Hepatocyte (in vitro differentiated cells): ENCODE results near the gene GPR78. TPM values are rescaled to one million over a fixed set of nuclear protein-coding genes. Genes with fewer than 3 reads are reported as not detected.

Experiments used
- DNase-seq: peaks from one replicate; pipeline ENCODE4 v3.0.0-alpha.2; 2016; ENCODE audit warnings: low spot score
- H2AFZ ChIP-seq: fragments of 200-600 bp; sonication (generic); 2 replicates; pipeline ENCODE4 v1.6.0; 2016; ENCODE audit warnings: antibody characterized with exemption, mild to moderate bottlenecking
- H3K27ac ChIP-seq: fragments of 200-600 bp; sonication (generic); 2 replicates; pipeline ENCODE4 v1.5.1; 2016; ENCODE audit warnings: mild to moderate bottlenecking
- H3K27me3 ChIP-seq: fragments of 200-600 bp; sonication (generic); 2 replicates; pipeline ENCODE4 v1.6.1; 2016
- H3K36me3 ChIP-seq: fragments of 200-600 bp; sonication (generic); replicated peaks from 2 replicates; pipeline ENCODE4 v1.5.1; 2016; ENCODE audit warnings: low read depth; ENCODE audit not compliant: insufficient read depth
- H3K4me1 ChIP-seq: fragments of 200-600 bp; sonication (generic); 2 replicates; pipeline ENCODE4 v1.5.1; 2016; ENCODE audit warnings: mild to moderate bottlenecking, moderate library complexity; ENCODE audit not compliant: insufficient read depth
- H3K4me2 ChIP-seq: fragments of 200-600 bp; sonication (generic); 2 replicates; pipeline ENCODE4 v1.6.0; 2016
- H3K4me3 ChIP-seq: fragments of 200-600 bp; sonication (generic); 2 replicates; pipeline ENCODE4 v1.5.1; 2016; ENCODE audit warnings: mild to moderate bottlenecking
- H3K79me2 ChIP-seq: fragments of 200-600 bp; sonication (generic); 2 replicates; pipeline ENCODE4 v1.6.0; 2017; ENCODE audit warnings: mild to moderate bottlenecking
- H3K9me2 ChIP-seq: fragments of 200-600 bp; sonication (generic); replicated peaks from 2 replicates; pipeline ENCODE4 v1.6.0; 2017; ENCODE audit warnings: mild to moderate bottlenecking; ENCODE audit not compliant: insufficient read depth
- H3K9me3 ChIP-seq: fragments of 200-600 bp; sonication (generic); 2 replicates; pipeline ENCODE4 v1.5.1; 2016; ENCODE audit warnings: low read depth, mild to moderate bottlenecking
- H4K20me1 ChIP-seq: fragments of 200-600 bp; sonication (generic); 2 replicates; pipeline ENCODE4 v1.6.0; 2016; ENCODE audit warnings: mild to moderate bottlenecking; ENCODE audit not compliant: insufficient read depth, poor library complexity, severe bottlenecking
- CTCF ChIP-seq: fragments of 200-600 bp; sonication (generic); IDR thresholded peaks from 2 replicates; pipeline ENCODE4 v1.5.1; 2016; ENCODE audit warnings: antibody characterized with exemption, mild to moderate bottlenecking; ENCODE audit not compliant: poor library complexity
- EZH2 ChIP-seq: fragments of 200-600 bp; sonication (generic); IDR thresholded peaks from 2 replicates; pipeline ENCODE4 v1.6.1; 2016; ENCODE audit warnings: antibody characterized with exemption, mild to moderate bottlenecking, borderline replicate concordance
- EZH2phosphoT487 ChIP-seq: fragments of 200-600 bp; sonication (generic); IDR thresholded peaks from one replicate; pipeline ENCODE4 v1.6.1; 2018; ENCODE audit warnings: antibody characterized with exemption, mild to moderate bottlenecking, low read depth, moderate library complexity; ENCODE audit not compliant: unreplicated experiment, severe bottlenecking
- WGBS: methylation state at CpG from one replicate; pipeline ENCODE4 v1.1.6; 2016; ENCODE audit warnings: low lambda C conversion rate; ENCODE audit errors: missing lambda C conversion rate; 5-methylcytosine and 5-hydroxymethylcytosine counted together
- polyA plus RNA-seq: library from polyadenylated mRNA; unstranded; fragments of >200 nt; fragmentation: Nextera tagmentation; extraction: Ambion mirVana; gene quantifications from 2 replicates; pipeline ENCODE4 v1.2.1, GENCODE V29; 2016
- total RNA-seq: library from RNA; depleted of rRNA; stranded (reverse); fragments of >200 nt; gene quantifications from 2 replicates; pipeline ENCODE4 v1.2.3, GENCODE V29; 2014

GPR78 gene
- total and polyA plus RNA-seq, 2 experiments from 2014 or later, result 0.28 to 1.0 TPM

DNA sequence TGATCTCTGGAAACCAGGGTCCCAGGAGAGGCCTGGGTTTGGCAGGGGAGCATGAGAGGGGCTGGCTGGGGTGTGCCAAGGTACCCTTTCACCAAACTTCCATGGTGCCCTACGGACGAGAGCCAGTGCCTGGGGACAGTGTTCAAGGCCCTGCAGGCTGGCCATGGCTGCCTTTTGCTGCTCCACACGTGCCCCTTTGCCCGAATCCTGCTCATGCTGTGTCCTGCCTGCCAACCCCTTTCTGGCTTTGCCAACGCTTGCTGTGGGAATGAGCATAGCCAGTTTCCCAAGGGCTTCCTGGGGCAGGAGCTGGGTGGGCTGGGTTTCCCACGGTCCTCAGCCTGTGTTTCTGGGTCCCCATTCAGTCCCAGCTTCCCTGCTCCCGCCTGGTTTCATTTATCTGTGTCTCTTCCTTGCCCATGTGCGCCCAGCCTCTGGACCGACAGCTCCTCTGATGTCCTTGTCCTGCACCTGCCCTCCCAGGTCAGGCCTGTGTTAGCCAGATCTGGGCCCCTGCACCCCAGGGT, 29.7 kb downstream of the GPR78 start:
- 86% methylated on average over 9 of the region's 9 CpGs for WGBS

DNA sequence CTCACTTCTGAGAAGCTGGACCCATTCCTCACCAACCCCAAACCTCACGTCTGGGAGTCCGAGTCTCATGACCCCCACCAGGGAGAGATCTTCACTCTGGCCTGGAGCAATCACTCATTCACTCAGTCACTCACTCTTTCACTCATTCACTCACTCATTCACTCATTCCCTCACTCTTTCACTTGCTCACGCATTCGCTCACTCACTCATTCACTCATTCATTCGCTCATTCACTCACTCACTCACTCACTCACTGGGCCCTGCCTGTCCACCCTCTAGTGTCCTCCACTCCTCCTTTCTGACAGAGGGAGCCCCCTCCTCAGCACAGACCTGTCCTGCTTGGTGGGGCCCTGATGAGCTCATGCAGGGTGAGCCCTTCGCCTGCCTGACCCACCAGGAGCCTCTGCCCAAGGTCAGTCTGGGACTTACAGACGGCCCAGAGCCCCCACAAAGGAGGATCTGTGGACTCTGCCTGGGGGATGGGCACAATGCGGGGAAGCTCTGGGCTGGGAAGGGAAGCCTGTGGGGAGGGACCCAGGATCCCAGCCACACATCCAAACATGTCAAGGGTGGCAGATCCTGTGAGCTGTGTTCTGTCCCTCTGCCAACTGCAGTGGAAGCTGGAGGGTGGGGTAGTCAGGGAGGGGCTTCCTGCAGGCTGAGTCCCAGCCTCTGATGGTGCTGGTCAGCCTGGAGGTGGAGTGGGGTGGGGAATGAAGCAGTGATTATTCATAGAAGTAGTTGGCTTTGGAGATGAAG, 30.8 kb downstream of the GPR78 start:
- no peak overlapping the region for H2AFZ ChIP-seq
- H3K79me2 ChIP-seq, result no peaks in the 10 kb centered on the region
- no peaks in the 10 kb centered on the region for H3K36me3 ChIP-seq
- TF ChIP-seq EZH2, result no peak
- TF ChIP-seq CTCF, result no peak
- TF ChIP-seq EZH2phosphoT487, result no peak
- no peak overlapping the region for H3K4me2 ChIP-seq
- H3K27me3 ChIP-seq, result no peaks in the 10 kb centered on the region
- H3K9me2 ChIP-seq, result no peaks in the 10 kb centered on the region
- H3K27ac ChIP-seq, result no peak overlapping the region
- no peaks in the 10 kb centered on the region for H3K4me1 ChIP-seq
- 83% methylated on average over 8 of the region's 8 CpGs for WGBS
- no peak overlapping the region for H3K4me3 ChIP-seq
- no peak for DNase-seq
- no peaks in the 10 kb centered on the region for H4K20me1 ChIP-seq
- H3K9me3 ChIP-seq, result no peaks in the 10 kb centered on the region

More for the DNA sequence above, 29.7 kb downstream of the GPR78 start:
- Histone ChIP-seq H3K9me2 (no peaks in the 10 kb centered on the region), H3K27ac (no peak overlapping the region), H3K36me3 (no peaks in the 10 kb centered on the region), H3K4me3 (no peak overlapping the region), H3K4me1 (no peaks in the 10 kb centered on the region), H3K27me3 (no peaks in the 10 kb centered on the region), H3K9me3 (no peaks in the 10 kb centered on the region), H3K79me2 (no peaks in the 10 kb centered on the region), H3K4me2 (no peak overlapping the region), H4K20me1 (no peaks in the 10 kb centered on the region), H2AFZ (no peak overlapping the region)
- no peak for TF ChIP-seq EZH2
- no peak for TF ChIP-seq EZH2phosphoT487
- no peak for TF ChIP-seq CTCF
- no peak for DNase-seq

DNA sequence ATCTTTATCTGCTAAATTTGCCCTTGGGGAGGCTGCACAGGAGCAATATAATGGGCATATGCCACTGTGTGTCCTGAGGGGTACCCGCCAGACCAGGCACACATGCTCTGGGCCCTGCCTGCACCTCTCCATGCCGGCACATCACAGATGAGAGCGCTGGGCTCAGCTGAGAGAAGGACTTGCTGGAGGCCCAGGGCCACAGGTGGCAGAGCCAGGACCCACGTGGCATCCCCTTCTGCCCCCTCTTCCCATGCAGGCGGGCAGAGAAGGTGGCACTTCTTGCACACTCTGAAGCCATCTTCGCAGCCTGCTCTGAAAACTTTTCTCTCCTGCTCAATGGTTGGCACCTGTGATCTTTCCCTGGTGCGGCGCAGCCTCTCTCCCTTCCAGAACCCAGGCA, 32.5 kb downstream of the GPR78 start:
- no peak overlapping the region for H3K27ac ChIP-seq
- H3K9me2 ChIP-seq, result no peaks in the 10 kb centered on the region
- no peaks in the 10 kb centered on the region for H3K36me3 ChIP-seq
- WGBS, result 93% methylated on average over 8 of the region's 8 CpGs
- no peak overlapping the region for H3K4me3 ChIP-seq
- H2AFZ ChIP-seq, result no peak overlapping the region
- no peak for TF ChIP-seq CTCF
- TF ChIP-seq EZH2phosphoT487, result no peak
- TF ChIP-seq EZH2, result no peak
- H4K20me1 ChIP-seq, result no peaks in the 10 kb centered on the region
- no peak overlapping the region for H3K4me2 ChIP-seq
- no peaks in the 10 kb centered on the region for H3K79me2 ChIP-seq
- no peak for DNase-seq
- no peaks in the 10 kb centered on the region for H3K4me1 ChIP-seq
- H3K27me3 ChIP-seq, result no peaks in the 10 kb centered on the region
- no peaks in the 10 kb centered on the region for H3K9me3 ChIP-seq
